ENCODE results near the gene MCU.
"Not testable (repeated sequence)": the region's sequence is repeated elsewhere in the genome, so short reads cannot be mapped to it uniquely, and the experiment has no call there.

The MCU gene

GRCh38 chr10:72903941-72904446, 212.1 kb downstream of the MCU start:
- DNase-seq (ENCODE audit: low spot score), result not testable (repeated sequence)

- no peak for DNase-seq (ENCODE audit: low spot score)
These were observed 212.9 kb downstream of the MCU start for GRCh38 chr10:72904806-72905205.

- DNase-seq (ENCODE audit: low spot score), result no peak
These were observed 214.5 kb downstream of the MCU start for GRCh38 chr10:72906446-72906845.

GRCh38 chr10:72910705-72911104, 218.8 kb downstream of the MCU start:
- no peak for DNase-seq (ENCODE audit: low spot score)

- DNase-seq (ENCODE audit: low spot score), result no peak
These were observed 219.8 kb downstream of the MCU start for GRCh38 chr10:72911758-72912157.

GRCh38 chr10:72912736-72913135, 220.8 kb downstream of the MCU start:
- no peak for DNase-seq (ENCODE audit: low spot score)

- DNase-seq (ENCODE audit: low spot score), result no peak
These were observed 221.3 kb downstream of the MCU start for GRCh38 chr10:72913287-72913686.

GRCh38 chr10:72917201-72917600, 225.3 kb downstream of the MCU start:
- DNase-seq (ENCODE audit: low spot score), result not testable (repeated sequence)

GRCh38 chr10:72917803-72918332, 225.9 kb downstream of the MCU start:
- DNase-seq (ENCODE audit: low spot score), result not testable (repeated sequence)

- DNase-seq (ENCODE audit: low spot score), result no peak
These were observed 226.4 kb downstream of the MCU start for GRCh38 chr10:72918352-72918751.

GRCh38 chr10:72921147-72921683, 229.3 kb downstream of the MCU start:
- DNase-seq (ENCODE audit: low spot score), result not testable (repeated sequence)

- no peak for DNase-seq (ENCODE audit: low spot score)
These were observed 232.4 kb downstream of the MCU start for GRCh38 chr10:72924351-72924750.

GRCh38 chr10:72925951-72926465, 234.1 kb downstream of the MCU start:
- DNase-seq (ENCODE audit: low spot score), result no peak

- DNase-seq (ENCODE audit: low spot score), result no peak
These were observed 235.5 kb downstream of the MCU start for GRCh38 chr10:72927485-72927884.

- DNase-seq (ENCODE audit: low spot score), result no peak
These were observed 236.9 kb downstream of the MCU start for GRCh38 chr10:72928798-72929197.

- no peak for DNase-seq (ENCODE audit: low spot score)
These were observed 238.3 kb downstream of the MCU start for GRCh38 chr10:72930276-72930675.

- no peak for DNase-seq (ENCODE audit: low spot score)
These were observed 240.5 kb downstream of the MCU start for GRCh38 chr10:72932259-72933015.

GRCh38 chr10:72935361-72935760, 243.4 kb downstream of the MCU start:
- DNase-seq (ENCODE audit: low spot score), result no peak
